ENCODE data around the gene ADGRF3. TPM values are rescaled to one million over a fixed set of nuclear protein-coding genes. Genes with fewer than 3 reads are reported as not detected.
A peak's percentile ranks its signal among the peaks of the same experiment; 100 is the strongest.

The ADGRF3 gene
- total and polyA plus RNA-seq, 2 of the 8 experiments (the other 6 are each of a cell fraction or from before 2014, with no cell fraction given) = 0.54 to 0.69 TPM

GRCh38 chr2:26309921-26310320 lies 36.7 kb downstream of the ADGRF3 start:
- Histone ChIP-seq H3K23ac (ENCODE audit: insufficient read length) (no peak overlapping the region), H4K5ac (ENCODE audit: insufficient read length, low read depth, low read length) (no peak overlapping the region), H2AK5ac (ENCODE audit: low read depth, low read length) (no peak overlapping the region), H3K79me2 (ENCODE audit: control insufficient read depth in 1 of 2, insufficient read depth in 2 of 2, low read length in 2 of 2) (no peaks in the 10 kb centered on the region), H3K27ac (ENCODE audit: low read depth, low read length) (no peak overlapping the region), H4K8ac (ENCODE audit: extremely low read depth, insufficient read depth, low read length) (0 out of 2 replicates have a peak overlapping the region, but pooled peaks have one; percentile 64), H3K56ac (replicated peaks; ENCODE audit: insufficient read length, low read depth, low read length) (no peak overlapping the region), H3K4me3 (ENCODE audit: extremely low read depth in 1 of 4, insufficient read depth in 2 of 4, low read depth in 3 of 4, low read length in 4 of 4) (no peak overlapping the region), H3K14ac (ENCODE audit: insufficient read length) (no peak overlapping the region), H3K4me1 (replicated peaks in 1 of 4; ENCODE audit: control insufficient read depth in 3 of 4, insufficient read depth in 4 of 4, low read length in 3 of 4) (peaks cover 0 to 3% (median 1%) of the 10 kb centered on the region in 4 experiments; a peak in 3 of 7 replicates), H3K18ac (ENCODE audit: extremely low read depth, low read length) (no peak overlapping the region), H2BK120ac (replicated peaks; ENCODE audit: low read depth, low read length) (no peak overlapping the region), H3K79me1 (ENCODE audit: low read depth, low read length) (no peaks in the 10 kb centered on the region), H4K20me1 (replicated peaks in 1 of 2; ENCODE audit: control insufficient read depth in 1 of 2, insufficient read depth in 2 of 2, low read length in 2 of 2) (peaks cover 0 to 1% of the 10 kb centered on the region in 2 experiments), H3K23me2 (ENCODE audit: low read depth, low read length) (no peaks in the 10 kb centered on the region), H2BK5ac (ENCODE audit: low read depth, low read length) (no peak overlapping the region), H2BK20ac (ENCODE audit: low read length) (no peak overlapping the region), H3K27me3 (replicated peaks in 1 of 4; ENCODE audit: control insufficient read depth in 3 of 4, extremely low read depth in 1 of 4, insufficient read depth in 3 of 4, low read length in 3 of 4) (no peaks in the 10 kb centered on the region), H3K9ac (replicated peaks in 1 of 4; ENCODE audit: extremely low read depth in 1 of 4, low read depth in 3 of 4, low read length in 3 of 4) (no peak overlapping the region), H4K91ac (replicated peaks; ENCODE audit: insufficient read length, low read length) (no peak overlapping the region), H3K36me3 (ENCODE audit: control insufficient read depth in 2 of 4, insufficient read depth in 4 of 4, low read length in 3 of 4) (peaks cover 0 to 2% (median under 1%) of the 10 kb centered on the region in 4 experiments; a peak in 1 of 8 replicates), H2BK15ac (ENCODE audit: low read length) (no peak overlapping the region), H2BK12ac (ENCODE audit: low read depth, low read length) (no peak overlapping the region), H3K4ac (replicated peaks; ENCODE audit: insufficient read length, low read depth, low read length) (no peak overlapping the region), H3K9me3 (ENCODE audit: insufficient read depth in 2 of 2, low read depth in 1 of 2, low read length in 1 of 2) (no peaks in the 10 kb centered on the region), H2AFZ (ENCODE audit: low read length) (no peak overlapping the region), H3K4me2 (ENCODE audit: insufficient read depth in 1 of 2, low read depth in 2 of 2, low read length in 2 of 2) (no peak overlapping the region)
- POLR2A ChIA-PET (ENCODE audit: partially characterized antibody) = interaction anchor here (1.9 to 6.2 kb wide), 2 partner anchors 9 to 10 kb away, joined by 4 to 34 read pairs; no protein-coding TSS in a partner anchor
- TF ChIP-seq TAF7 (optimal IDR thresholded peaks at IDR 0.05; ENCODE audit: borderline replicate concordance, low read depth, low read length) = no peak
- no peak for TF ChIP-seq FOSL1 (IDR thresholded peaks at IDR 0.05; ENCODE audit: insufficient read depth, low read depth, low read length)
- no peak for TF ChIP-seq SIRT6 (IDR thresholded peaks at IDR 0.05; ENCODE audit: low read length)
- TF ChIP-seq ZNF274 (IDR thresholded peaks at IDR 0.05; ENCODE audit: borderline replicate concordance, extremely low read depth, low read length) = no peak
- no peak for TF ChIP-seq ASH2L (IDR thresholded peaks at IDR 0.05; ENCODE audit: low read length)
- no peak for TF ChIP-seq RNF2 (IDR thresholded peaks at IDR 0.05; ENCODE audit: borderline replicate concordance, low read depth, low read length, missing control alignments, poor library complexity, severe bottlenecking)
- no peak for TF ChIP-seq SUZ12 (IDR thresholded peaks at IDR 0.05; ENCODE audit: low read length)
- TF ChIP-seq POLR2AphosphoS5 (IDR thresholded peaks at IDR 0.05; ENCODE audit: low read depth, low read length) = no peak
- no peak for TF ChIP-seq EZH2 (IDR thresholded peaks at IDR 0.05; ENCODE audit: low read depth, low read length, severe bottlenecking)
- TF ChIP-seq TBP (IDR thresholded peaks at IDR 0.05; ENCODE audit: low read depth, low read length) = no peak
- no peak for TF ChIP-seq RAD21 (IDR thresholded peaks at IDR 0.05 in 1 of 2, conservative IDR thresholded peaks at IDR 0.05 in 1 of 2; ENCODE audit: low read depth in 2 of 2, low read length in 2 of 2)
- CTCF ChIA-PET (ENCODE audit: partially characterized antibody) = interaction anchor here (0.8 to 1.9 kb wide), 5 partner anchors 9 to 160 kb away, joined by 3 to 8 read pairs (median 4); partner anchors contain the start of genes HADHA and HADHB
- no peak for DNase-seq (ENCODE audit: low read depth in 1 of 2, low spot score in 2 of 2)
- 85% methylated on average over 10 of the region's 10 CpGs; no CpG with 5 or more reads in 1 of the 2 experiments for WGBS, 2 experiments (ENCODE audit: extremely low coverage in 1 of 2, insufficient coverage in 1 of 2, insufficient read length in 1 of 2, insufficient replicate concordance in 2 of 2, low coverage in 1 of 2, low lambda C conversion rate in 2 of 2, missing lambda C conversion rate in 1 of 2)
- no peak for FAIRE-seq
